Fibroblast of lung (primary cell): ENCODE results near the gene PILRB.

Source experiments
- EZH2 ChIP-seq: IDR thresholded peaks from 2 replicates; pipeline ENCODE4 v1.5.1; 2012; ENCODE audit warnings: low read length, control low read depth, mild to moderate bottlenecking; ENCODE audit errors: missing control alignments
- TF ChIP-seq, protein P1 (sequence below), 2 donors: IDR thresholded peaks in 1 of 2; conservative IDR thresholded peaks in 1 of 2; 1 replicate in 1 of 2; 2 replicates in 1 of 2; pipeline ENCODE4 v1.5.1; 2011 to 2012; ENCODE audit warnings: low read length in 2 of 2, control low read depth in 1 of 2, inconsistent platforms in 1 of 2, low read depth in 1 of 2, mild to moderate bottlenecking in 1 of 2

DNA sequence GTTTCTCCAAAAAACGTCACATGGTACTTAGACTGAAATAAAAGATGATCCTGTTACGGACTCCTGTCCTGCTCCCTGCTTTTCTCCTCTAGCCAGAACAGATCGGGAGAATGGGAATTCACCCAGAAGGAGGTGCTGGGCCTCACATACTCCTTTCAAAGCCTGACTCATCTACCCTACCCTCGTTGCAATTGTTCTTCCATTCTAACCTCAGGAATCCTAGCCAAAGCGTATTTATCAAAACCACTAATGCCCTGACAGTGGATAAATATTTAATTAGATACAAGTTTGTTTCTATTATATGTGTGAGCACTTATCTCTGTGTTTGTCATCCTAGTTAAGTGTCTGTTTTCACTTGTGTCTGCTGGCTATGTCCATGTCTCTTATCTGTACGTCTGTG, 48.9 kb downstream of the PILRB start:
- TF ChIP-seq, protein P1, sequence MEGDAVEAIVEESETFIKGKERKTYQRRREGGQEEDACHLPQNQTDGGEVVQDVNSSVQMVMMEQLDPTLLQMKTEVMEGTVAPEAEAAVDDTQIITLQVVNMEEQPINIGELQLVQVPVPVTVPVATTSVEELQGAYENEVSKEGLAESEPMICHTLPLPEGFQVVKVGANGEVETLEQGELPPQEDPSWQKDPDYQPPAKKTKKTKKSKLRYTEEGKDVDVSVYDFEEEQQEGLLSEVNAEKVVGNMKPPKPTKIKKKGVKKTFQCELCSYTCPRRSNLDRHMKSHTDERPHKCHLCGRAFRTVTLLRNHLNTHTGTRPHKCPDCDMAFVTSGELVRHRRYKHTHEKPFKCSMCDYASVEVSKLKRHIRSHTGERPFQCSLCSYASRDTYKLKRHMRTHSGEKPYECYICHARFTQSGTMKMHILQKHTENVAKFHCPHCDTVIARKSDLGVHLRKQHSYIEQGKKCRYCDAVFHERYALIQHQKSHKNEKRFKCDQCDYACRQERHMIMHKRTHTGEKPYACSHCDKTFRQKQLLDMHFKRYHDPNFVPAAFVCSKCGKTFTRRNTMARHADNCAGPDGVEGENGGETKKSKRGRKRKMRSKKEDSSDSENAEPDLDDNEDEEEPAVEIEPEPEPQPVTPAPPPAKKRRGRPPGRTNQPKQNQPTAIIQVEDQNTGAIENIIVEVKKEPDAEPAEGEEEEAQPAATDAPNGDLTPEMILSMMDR (conservative IDR thresholded peaks at IDR 0.05 in 1 of 2, IDR thresholded peaks at IDR 0.05 in 1 of 2; ENCODE audit: low read depth in 1 of 2, low read length in 2 of 2), result no peak
- no peak for TF ChIP-seq EZH2
